Hematopoietic multipotent progenitor cell treated with erythropoietin and hydrocortisone succinate and interleukin-3 and kit ligand, for 6 days (in vitro differentiated cells): ENCODE data around the gene GMEB2.

Experiments used
- DNase-seq: peaks from one replicate; pipeline ENCODE4 v3.0.0-alpha.2; 2015

The GMEB2 gene

DNA sequence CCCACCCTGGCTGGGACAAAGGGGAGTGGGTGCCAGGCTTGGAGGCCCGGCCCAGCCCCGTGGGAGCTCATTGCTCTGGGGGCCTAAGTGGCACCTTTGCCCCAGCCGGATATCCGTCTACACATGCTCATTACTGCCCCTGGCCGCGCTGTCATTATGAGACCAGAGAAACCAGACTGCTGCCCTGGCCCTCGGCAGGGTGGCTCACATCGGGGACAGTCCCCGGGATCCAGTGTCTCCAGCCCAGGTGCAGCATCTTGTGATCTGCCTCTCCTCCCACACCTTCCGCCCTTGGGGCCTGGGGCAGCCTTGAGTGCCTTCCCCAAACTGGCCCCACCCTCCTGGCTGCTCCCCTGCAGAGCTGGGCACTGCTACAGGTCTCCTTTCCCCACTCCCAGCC is 84.2 kb downstream of the GMEB2 start:
- DNase-seq: no peak

DNA sequence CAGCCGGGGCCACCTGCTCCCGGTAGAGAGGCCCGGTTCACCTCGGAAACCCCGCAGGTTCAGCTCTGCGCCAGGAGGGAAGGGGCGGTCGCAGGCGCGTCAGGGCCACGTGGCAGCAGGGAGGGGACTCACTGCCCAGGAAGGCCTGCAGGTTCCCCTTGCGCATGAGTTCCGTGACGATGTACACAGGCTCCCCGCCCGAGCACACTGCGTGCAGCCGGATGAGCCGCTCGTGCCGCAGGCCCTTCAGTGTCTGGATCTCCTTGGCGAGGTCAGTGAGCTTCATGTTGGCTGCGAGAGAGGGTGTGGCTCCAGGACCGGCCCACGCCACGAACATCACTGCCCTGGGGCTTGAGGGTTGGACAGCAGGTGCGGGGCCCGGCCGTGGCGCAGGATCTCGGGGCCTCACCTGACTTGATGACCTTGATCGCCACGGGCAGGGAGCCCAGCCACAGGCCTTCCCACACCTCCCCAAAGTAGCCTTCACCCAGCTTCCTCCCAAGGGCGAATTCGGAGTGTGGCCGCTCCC is 84.8 kb downstream of the GMEB2 start:
- DNase-seq: no peak

DNA sequence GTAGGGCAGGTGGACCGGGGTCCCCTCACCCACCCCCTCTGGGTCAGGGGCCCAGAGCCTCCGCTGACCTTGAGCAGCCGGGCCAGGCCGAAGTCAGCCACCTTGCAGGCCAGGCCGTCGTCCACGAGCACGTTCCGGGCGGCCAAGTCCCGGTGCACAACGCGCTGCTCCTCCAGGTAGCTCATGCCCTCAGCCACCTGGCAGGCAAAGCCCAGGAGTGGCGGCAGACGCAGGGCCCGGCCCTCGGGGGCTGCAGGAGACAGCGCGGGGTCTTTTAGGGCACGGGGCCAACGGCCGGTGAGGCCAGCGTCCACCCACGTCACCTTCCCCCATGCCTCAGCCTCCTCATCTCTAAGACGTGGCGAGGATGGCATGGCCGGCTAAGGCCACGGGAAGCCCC is 85.5 kb downstream of the GMEB2 start:
- DNase-seq: no peak

DNA sequence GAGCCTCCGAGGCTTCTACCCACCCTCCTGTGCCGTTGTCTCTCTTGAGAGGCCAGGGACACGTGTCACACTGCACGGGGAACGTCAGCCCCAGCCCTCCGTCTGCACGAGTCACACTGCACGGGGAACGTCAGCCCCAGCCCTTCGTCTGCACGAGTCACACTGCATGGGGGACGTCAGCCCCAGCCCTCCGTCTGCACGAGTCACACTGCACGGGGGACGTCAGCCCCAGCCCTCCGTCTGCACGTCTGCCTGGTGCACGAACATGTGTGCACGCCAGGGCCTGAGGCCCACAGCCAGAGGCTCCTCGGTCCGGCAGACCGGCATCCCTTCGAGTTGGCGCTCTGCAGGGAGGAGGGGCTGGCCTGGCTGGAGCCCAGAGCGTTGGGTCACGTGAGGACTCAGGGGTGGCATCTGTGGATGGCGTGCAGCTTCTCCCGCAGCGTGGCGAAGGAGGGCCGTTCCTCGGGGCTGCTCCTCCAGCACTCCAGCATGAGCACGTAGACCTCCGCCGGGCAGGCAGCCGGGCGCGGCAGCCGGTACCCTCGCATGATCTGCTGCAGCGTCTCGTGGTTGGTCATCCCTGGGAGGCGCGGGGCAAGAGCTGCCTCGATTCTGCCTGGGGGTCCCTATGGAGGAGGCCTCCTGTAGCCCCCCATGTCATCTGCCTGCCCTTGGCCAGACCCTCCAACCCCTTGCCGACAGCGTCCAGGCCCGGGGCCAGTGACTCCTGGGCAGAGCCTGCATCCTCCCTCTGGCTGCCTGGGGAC is 86.3 kb downstream of the GMEB2 start:
- DNase-seq: no peak

DNA sequence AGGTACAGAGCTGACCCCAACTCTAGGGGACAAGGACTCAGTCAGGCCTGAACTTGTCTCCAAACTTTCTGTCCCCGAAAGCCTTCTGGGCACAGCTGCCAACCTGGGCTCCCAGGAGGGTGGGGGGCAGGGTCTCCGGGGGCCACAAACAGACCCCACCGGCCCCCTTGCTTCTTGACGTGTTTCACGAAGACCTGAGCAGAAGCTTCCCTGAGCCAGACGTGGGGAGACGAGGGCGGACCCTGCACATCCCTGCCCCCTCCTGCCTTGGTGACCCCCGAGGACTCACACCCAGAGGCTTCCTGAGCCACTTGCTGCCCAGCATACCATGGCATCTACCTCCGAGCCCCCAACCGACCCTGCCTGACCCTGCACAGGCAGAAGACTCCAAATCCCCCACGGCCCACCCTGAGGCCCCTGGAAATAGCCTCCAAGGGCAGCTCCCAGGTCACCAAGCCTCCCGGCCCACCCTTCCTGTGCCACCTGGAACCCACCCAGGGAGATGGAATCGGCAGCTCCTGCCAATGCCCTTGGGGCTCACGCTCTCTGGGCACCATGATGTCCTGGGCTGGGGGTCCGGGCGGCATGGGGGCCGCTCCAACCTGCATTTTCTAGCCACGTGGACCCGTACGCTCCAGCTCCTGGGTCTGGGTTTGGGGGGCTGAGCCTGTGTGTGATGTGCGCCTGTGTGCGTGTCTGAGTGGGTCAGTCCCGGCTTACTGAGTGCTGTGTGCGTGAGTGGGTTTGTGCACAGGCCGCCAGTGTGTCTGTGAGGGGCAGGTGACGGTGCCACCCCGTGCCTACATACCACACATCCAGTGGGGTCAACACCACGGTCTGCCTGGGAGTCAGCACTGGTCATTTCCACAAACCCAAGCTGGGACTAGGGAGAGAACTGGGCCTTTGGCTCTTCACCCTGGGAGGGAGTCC is 87.2 kb downstream of the GMEB2 start:
- no peak for DNase-seq

DNA sequence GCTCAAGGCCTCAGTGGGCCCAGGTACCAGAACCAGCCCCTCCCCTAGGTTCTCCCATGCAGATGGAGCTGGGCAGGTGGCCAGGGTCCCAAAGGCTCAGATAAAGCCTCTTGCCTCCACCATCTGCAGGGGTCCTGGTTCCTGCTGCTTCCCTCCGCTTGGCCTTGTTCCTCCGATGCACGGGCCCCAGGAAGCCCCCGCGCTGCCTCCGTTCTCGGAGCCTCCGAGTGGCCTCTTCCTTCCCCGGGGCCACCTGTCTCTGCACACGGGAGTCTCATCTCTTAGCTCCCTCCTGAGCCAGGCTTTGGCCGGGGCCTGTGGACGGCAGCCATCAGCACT is 87.8 kb downstream of the GMEB2 start:
- DNase-seq: no peak

DNA sequence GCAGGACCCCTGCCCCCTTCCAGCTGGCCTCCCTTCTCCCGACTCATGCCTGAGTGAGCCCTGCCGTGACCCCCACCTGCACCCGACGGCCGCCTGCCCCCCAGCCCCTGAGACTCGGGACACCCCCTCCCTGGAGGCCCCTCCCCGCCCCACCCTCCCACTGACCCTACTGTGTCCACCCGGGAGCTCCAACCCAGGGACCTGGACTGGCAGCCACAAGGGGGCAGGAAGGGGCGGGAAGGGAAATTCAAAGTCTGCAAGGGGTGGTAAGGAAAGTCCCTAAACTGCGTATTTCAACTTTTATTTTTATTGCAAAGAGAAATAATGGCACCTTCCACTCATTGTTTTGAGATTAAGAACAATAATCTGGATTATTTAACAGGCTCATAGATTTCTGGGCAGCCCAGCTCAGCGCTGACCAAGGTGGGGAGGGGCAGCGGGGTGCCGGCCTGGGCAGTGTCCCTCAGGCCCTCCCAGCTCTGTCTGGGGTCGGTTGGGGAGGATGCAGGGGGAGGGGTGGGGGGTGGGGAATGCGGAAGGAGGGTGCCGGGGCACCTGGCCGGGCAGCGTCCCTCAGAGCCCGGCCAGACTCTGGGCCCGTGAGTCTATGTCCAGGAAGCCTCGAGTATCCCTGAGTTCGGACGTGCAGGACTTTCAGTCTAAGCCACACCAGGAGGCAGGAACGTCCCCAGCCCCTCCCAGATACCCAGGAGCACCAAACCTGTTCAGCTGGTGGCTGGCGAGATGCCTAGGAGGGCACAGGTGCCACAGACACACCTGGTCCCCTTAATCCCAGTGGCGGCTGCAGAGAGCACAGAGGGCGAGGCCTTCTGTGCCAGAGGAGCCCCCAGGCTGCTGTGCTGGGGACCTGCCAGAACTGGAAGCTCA is 88.5 kb downstream of the GMEB2 start:
- no peak for DNase-seq
